ENCODE results near the gene EYS. TPM values are rescaled to one million over a fixed set of nuclear protein-coding genes. Genes with fewer than 3 reads are reported as not detected.

The EYS gene
- total RNA-seq, 2 donors from 2014 or later = not detected

DNA sequence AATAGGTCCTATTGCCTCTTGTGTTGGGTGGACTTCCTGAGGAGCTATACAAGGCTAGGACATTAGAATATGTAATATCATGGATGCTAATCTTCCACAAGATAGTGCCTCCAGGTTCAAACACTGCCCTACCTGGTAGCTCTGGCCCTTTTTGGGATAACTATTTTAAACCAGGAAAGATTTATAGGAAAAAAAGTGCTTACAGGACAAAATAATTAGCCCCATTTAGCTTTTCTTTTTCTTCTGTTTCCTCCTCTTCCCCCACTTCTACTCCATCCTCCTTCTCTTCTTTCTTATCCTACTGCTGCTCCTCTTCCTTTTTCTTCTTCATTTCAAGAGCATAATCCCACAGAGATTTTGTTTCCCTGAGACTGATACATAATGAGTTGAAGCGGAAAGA is 1104.0 kb downstream of the EYS start:
- TF ChIP-seq, protein P1, sequence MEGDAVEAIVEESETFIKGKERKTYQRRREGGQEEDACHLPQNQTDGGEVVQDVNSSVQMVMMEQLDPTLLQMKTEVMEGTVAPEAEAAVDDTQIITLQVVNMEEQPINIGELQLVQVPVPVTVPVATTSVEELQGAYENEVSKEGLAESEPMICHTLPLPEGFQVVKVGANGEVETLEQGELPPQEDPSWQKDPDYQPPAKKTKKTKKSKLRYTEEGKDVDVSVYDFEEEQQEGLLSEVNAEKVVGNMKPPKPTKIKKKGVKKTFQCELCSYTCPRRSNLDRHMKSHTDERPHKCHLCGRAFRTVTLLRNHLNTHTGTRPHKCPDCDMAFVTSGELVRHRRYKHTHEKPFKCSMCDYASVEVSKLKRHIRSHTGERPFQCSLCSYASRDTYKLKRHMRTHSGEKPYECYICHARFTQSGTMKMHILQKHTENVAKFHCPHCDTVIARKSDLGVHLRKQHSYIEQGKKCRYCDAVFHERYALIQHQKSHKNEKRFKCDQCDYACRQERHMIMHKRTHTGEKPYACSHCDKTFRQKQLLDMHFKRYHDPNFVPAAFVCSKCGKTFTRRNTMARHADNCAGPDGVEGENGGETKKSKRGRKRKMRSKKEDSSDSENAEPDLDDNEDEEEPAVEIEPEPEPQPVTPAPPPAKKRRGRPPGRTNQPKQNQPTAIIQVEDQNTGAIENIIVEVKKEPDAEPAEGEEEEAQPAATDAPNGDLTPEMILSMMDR (IDR thresholded peaks at IDR 0.05) = no peak
- Histone ChIP-seq H3K27ac (no peak overlapping the region), H3K9me3 (no peaks in the 10 kb centered on the region), H3K36me3 (no peaks in the 10 kb centered on the region), H3K4me3 (no peak overlapping the region), H3K4me1 (ENCODE audit: control insufficient read depth in 1 of 2, low read depth in 2 of 2) (no peaks in the 10 kb centered on the region), H3K27me3 (replicated peaks; ENCODE audit: insufficient read depth) (no peaks in the 10 kb centered on the region)
- ATAC-seq (ENCODE audit: insufficient number of reproducible peaks, low FRiP score, low read depth) (no peak), DNase-seq (ENCODE audit: low spot score) (no peak)

DNA sequence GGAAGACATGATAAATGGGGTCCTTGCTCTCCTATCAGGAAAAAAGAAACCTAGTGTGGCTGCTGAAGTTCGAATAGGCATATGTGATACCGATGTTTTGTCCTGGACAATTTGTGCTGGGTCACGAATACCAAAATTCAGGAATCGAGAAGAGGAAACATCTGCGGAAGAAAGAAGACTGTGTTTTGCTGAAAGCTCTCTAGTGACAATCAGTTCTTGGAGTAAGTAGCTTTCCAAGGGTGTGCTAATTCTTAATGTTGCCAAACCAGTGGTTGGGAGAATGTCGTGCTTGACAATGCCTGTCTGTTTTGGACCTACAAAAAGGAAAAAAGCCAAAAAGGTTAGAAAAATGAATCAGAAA is 1115.4 kb downstream of the EYS start:
- ATAC-seq (ENCODE audit: insufficient number of reproducible peaks, low FRiP score, low read depth) = no peak
- no peaks in the 10 kb centered on the region for H3K36me3 ChIP-seq
- no peak overlapping the region for H3K4me3 ChIP-seq
- TF ChIP-seq, protein P1 (IDR thresholded peaks at IDR 0.05) = no peak
- H3K27ac ChIP-seq = no peak overlapping the region
- no peaks in the 10 kb centered on the region for H3K4me1 ChIP-seq (ENCODE audit: control insufficient read depth in 1 of 2, low read depth in 2 of 2)
- DNase-seq (ENCODE audit: low spot score) = no peak
- H3K27me3 ChIP-seq (replicated peaks; ENCODE audit: insufficient read depth) = no peaks in the 10 kb centered on the region
- no peaks in the 10 kb centered on the region for H3K9me3 ChIP-seq

DNA sequence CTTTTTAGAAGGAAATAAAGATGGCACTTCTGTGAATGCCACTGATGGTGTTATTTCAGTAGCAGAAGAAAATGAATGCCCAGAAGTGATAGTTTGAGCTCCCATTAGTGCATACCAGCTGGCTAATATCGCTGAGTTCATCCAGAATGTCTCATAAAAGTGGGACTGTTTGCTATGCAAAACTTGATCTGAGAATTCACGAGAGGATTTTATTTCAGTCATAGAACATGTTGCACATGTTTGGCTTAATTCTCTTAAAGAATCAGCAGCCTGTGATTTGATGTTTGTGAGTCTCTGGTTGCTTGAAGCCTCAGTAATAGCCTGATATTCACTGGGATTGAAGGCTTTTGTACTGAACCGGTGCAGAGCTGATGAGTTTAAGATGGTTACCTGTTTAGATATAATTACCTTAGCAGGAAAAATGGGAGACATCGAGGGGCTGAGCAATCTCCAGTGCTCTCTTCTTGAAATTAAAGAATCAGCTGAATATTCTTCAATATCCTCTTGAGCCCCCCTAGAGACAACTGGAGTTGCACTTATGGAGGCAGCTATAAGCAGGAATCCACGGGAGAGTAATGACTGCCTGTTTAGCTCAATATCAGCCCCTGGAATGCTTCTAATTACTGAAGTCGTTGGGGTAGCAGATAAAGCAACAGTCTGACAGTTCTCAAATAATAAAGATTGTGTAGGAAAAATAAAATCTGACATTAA is 1115.9 kb downstream of the EYS start:
- DNase-seq (ENCODE audit: low spot score) (no peak), ATAC-seq (ENCODE audit: insufficient number of reproducible peaks, low FRiP score, low read depth) (no peak)
- H3K27ac ChIP-seq = no peak overlapping the region
- no peaks in the 10 kb centered on the region for H3K27me3 ChIP-seq (replicated peaks; ENCODE audit: insufficient read depth)
- no peak overlapping the region for H3K4me3 ChIP-seq
- TF ChIP-seq, protein P1 (IDR thresholded peaks at IDR 0.05) = no peak
- H3K4me1 ChIP-seq (ENCODE audit: control insufficient read depth in 1 of 2, low read depth in 2 of 2) = no peaks in the 10 kb centered on the region
- no peaks in the 10 kb centered on the region for H3K36me3 ChIP-seq
- H3K9me3 ChIP-seq = no peaks in the 10 kb centered on the region

DNA sequence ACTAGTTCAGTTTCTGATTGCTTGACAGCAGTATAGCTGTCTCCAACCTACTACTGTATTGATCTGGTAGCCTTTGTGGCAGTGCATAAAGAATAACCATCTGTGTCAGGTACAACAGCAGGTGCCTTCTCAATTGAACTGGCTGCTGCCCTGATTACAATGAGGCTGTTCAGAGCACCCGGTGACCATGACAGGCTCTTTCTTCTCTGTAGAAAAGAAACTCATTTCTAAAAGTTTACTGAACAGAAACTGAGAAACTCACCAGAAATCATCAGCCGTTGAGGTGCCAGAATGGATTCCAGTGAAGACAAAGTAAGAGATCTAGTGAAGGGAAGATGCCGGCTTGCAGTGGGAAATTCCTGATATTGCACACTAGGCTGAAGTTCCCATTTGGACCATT is 1117.1 kb downstream of the EYS start:
- Histone ChIP-seq H3K36me3 (no peaks in the 10 kb centered on the region), H3K4me3 (no peak overlapping the region), H3K27me3 (replicated peaks; ENCODE audit: insufficient read depth) (no peaks in the 10 kb centered on the region), H3K27ac (no peak overlapping the region), H3K4me1 (ENCODE audit: control insufficient read depth in 1 of 2, low read depth in 2 of 2) (no peaks in the 10 kb centered on the region), H3K9me3 (no peaks in the 10 kb centered on the region)
- TF ChIP-seq, protein P1 (IDR thresholded peaks at IDR 0.05) = no peak
- DNase-seq (ENCODE audit: low spot score) = no peak
- ATAC-seq (ENCODE audit: insufficient number of reproducible peaks, low FRiP score, low read depth) = no peak

DNA sequence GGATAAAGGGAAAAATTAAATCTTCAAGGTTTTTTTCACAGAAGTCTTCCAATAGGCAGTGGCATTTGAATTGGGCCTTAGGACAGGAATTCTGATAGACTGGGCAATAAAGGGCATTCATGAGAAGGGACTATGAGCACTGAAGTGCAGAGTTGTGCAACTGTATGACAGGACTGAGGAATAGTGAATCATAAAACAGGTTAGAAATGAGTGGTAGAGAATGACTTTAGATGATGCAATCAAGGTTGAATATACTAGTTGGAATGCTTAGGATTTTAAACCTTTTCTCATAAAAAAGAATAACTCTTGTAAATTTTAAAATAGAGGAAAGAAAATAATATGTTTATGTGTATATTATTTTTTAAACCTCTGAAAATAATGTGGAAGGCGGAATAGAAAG is 1126.7 kb downstream of the EYS start:
- Histone ChIP-seq H3K36me3 (no peaks in the 10 kb centered on the region), H3K9me3 (no peaks in the 10 kb centered on the region), H3K27me3 (replicated peaks; ENCODE audit: insufficient read depth) (no peaks in the 10 kb centered on the region), H3K27ac (no peak overlapping the region), H3K4me3 (no peak overlapping the region), H3K4me1 (ENCODE audit: control insufficient read depth in 1 of 2, low read depth in 2 of 2) (no peaks in the 10 kb centered on the region)
- ATAC-seq (ENCODE audit: insufficient number of reproducible peaks, low FRiP score, low read depth) (no peak), DNase-seq (ENCODE audit: low spot score) (no peak)
- TF ChIP-seq, protein P1 (IDR thresholded peaks at IDR 0.05) = no peak

Measured in thoracic aorta (tissue), 2 donors.